Hindlimb muscle (tissue), 1 donor: ENCODE results near the gene LPIN3. TPM values are rescaled to one million over a fixed set of nuclear protein-coding genes. Genes with fewer than 3 reads are reported as not detected.

Experiments
- DNase-seq: peaks from one replicate; pipeline ENCODE4 v3.0.0-alpha.2; 2013
- polyA plus RNA-seq: library from polyadenylated mRNA; unstranded; fragments of 120-200 nt; gene quantifications from one replicate; pipeline ENCODE4 v1.2.1, GENCODE V29; 2013; ENCODE audit not compliant: insufficient read length

The LPIN3 gene
- polyA plus RNA-seq, 1 donor = 4.7 TPM

DNA sequence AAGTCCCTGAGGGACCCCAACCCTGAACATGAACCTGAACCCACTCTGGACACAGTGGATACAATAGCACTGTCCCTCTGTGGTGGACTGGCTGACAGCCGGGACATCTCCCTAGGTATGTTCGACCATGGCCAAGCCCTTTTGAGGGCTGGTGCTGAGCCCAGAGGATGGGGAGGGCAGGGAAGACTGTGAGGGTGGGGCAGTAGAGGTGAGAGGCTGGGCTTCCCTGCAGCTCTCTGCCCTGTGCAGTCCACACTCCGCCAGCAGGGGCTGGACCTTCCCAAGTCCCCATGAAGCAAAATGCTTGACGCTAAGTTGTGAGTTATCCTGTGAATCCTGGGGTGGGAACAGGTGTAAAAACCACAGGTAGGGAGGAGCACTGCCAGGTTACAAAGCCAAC, 11.5 kb downstream of the LPIN3 start:
- DNase-seq = no peak

DNA sequence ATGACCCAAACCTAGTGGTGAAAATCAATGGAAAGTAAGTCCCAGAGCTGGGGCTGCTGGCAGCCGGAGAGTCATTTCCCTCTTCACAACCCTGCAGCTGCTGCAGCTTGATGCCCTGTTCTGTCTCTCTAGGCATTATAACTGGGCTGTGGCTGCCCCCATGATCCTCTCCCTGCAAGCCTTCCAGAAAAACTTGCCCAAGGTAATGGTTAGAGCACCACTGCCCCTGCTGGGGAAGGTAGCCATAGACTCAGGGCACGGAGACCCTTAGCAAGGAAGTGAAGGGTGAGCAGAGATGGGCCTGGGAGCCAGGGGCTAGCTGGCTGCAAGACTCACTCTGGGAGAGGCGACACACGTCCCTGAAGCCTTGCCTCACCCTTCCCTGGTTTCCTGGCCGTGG, 12.0 kb downstream of the LPIN3 start:
- DNase-seq = no peak

DNA sequence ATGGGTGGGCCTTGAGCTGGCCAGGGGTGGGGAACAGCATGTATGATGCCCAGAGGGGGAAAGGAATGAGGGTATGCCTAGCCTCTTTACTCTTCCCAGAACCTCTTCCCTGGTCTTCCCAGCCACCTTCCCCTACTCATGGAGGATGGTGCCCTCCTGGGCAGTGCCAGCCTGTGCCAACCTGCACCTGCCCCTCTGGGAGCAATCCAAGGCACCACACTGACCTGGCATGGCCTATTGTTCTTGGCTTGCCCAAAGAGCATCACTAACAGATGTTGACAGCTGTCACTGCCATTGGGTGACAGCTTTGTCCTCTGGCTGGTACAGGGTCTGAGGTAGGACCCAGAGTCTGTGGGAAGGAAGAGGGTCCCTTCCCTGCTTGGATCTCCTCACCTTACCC, 12.9 kb downstream of the LPIN3 start:
- DNase-seq = no peak

- no peak for DNase-seq
Measured at GRCh38 chr20:41355192-41355591, 14.6 kb downstream of the LPIN3 start.

DNA sequence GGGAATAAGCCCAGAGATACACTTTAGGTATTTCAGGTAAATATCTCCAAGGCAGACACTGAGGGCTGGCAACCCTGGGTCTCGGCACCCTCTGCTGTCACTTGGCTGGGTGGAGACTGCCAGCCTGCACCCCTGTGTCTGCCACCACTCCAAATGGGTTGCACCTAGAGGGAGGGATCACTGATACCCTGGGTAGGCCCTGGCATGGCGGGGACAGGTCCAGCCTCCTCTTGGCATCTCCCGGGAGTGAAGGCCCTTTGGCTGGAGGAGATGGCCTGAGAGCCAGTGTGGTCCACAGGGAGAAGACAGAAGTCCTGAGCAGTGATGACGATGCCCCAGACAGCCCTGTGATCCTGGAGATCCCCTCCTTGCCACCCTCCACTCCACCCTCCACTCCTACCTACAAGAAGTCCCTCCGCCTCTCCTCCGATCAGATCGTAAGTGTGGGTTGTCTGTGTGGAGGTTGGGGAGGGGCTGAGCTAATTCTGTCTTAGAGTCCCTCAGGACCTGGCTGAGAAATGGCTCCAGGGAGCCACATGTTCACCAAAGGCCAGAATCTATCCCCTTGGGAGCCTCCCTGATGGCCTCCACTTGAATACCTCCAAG, 15.1 kb downstream of the LPIN3 start:
- no peak for DNase-seq

GRCh38 chr20:41356951-41357350, 16.3 kb downstream of the LPIN3 start:
- DNase-seq = no peak

DNA sequence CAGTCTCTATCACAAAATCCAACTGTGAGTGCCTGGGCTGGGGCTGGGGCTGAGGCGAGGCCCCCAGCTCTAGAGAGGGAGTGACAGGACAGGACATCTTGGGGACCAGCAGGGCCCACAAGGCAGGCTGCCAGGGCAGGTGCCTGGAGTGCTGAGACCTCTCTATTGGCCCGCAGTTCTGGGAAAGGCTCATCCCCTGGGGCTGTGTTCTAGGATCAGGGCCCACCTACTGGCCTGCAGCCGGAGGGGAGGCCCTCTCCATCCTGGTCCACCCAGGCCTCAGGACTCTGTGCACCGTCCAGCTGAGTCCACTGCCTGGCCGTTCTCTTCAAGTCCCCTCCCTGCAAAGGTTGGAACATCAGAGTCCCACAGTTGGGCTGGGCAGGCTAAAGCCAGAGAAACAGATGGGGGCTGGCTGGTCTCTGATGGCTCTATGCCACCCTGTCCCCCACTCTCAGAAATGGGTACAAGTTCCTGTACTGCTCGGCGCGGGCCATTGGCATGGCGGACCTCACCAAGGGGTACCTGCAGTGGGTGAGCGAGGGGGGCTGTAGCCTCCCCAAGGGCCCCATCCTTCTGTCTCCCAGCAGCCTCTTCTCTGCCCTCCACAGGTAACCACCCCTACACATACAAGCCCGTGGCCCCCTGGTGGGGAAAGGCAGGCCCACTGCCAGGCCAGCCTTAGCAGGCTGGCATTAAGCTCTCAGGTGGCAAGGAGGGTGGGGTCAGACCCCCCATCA, 17.0 kb downstream of the LPIN3 start:
- no peak for DNase-seq

DNA sequence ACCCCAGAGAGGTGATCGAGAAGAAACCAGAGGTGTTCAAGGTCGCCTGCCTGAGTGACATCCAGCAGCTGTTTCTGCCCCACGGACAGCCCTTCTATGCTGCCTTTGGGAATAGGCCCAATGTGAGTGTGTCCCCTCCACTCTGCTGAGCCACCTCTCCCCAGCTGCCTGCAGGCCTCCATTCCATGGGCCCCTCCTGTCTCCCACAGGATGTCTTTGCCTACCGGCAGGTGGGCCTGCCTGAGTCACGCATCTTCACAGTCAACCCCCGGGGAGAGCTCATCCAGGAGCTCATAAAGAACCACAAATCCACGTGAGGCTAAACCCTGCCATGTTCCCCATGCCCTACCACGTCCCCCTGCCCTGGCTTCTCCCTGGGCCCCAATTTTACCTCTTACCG, 17.6 kb downstream of the LPIN3 start:
- no peak for DNase-seq

GRCh38 chr20:41358717-41359116, 18.1 kb downstream of the LPIN3 start:
- no peak for DNase-seq

DNA sequence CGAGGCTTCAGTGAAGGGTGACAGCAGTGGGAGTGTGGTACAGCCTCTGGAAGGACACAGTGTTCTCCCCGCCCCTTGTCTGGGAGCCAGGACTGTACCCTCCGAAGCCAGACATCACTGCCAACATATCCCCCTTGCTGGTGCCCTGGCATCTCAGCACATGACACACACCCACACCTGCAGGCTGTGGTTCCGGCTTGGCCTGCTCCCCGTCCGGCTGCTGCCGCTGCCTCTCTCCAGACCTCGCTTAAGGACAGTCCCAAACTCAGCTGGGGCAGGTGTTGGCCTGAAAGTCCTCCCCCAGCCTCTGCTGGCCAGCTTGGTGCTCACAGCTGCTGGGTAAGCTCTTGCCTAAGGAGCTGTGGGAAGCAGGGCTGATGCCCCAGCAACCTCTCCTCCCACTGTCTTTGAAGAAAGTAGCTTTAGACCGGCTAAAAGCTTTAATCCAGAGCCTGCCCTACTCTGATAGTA, 19.0 kb downstream of the LPIN3 start:
- DNase-seq = no peak

DNA sequence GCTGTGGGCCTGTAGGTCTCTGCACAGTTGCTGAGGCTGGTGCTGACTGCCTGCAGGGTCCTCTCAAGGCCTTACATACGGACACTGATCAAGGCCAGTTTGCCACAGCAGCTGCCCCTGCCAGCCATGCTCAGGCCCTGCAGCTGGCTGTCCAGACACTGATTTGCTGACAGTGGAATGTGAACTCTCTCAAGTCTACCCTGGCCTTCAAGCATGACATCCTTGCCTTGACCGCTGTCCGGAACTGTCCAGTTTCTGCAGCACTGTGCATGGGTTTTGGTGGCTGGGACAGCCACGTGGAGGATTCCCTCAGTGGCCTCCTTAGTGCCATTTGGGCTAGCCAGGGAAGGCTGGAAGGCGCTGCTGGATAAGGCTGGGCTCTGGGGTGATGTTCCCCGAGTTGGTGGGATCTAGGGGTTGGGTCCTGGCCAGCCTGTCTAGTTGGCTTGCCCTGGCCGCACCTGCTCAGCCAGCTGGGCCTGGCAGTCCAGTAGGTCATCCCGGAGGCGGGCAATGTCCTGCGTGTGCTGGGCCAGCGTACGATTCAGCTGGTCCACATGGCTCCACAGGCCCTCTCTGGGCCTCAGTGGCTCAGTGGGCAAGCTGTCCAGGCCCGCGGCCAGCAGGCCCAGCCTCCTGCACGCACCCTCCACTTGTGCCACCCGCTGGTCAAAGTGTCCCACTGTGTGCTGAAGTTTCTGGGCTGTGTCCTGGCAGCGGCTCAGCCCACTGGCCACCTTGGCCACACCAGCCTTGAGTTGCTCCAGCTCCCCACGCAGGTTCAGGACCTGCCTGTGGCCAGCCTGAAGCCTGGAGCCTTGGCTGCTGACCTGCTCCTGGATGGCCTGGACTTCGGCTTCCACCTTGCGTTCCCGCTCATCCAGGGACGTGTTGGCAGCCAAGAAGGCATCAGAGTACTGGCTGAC, 20.5 kb downstream of the LPIN3 start:
- DNase-seq = no peak

GRCh38 chr20:41361757-41362747, 21.4 kb downstream of the LPIN3 start:
- DNase-seq = no peak

DNA sequence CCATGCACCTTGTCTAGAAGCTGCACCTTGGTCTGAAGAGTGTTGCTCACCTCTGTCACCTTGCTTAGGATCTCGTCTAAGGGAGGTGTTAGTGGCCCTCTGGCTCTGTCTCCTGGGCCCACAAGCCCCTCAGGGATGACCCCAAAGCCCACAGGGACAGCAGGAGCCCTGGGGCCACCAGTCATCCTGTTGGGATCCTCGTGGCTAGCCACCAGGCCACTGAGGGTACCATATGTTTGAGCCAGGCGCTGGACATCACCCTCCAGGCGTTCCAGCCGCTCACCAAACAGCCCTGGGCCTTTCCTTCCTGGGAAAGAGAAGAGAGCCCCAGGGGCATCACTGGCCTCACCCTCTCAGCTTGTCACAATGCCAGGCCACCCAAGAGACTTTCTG, 22.1 kb downstream of the LPIN3 start:
- DNase-seq = no peak

DNA sequence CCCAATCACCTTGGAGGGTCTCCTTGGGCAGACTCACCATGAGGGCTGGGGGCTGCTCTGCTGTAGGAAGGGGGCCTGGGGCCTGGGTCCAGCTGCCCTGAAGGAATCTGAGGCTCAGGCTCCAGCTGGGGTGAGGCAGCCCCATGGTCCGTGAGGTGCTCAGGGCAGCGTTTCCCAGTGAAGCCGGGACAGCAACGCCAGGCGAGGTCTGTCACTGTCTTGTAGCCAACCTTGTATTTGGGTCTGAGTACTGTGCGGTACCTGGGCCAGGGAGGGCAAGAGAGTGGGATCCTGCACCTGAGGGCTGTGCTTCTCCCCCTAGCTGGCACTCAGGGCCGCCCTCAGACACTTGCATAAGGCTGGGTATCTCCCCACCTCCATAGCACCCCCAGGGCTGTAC, 23.0 kb downstream of the LPIN3 start:
- DNase-seq = no peak

GRCh38 chr20:41364236-41364855, 23.7 kb downstream of the LPIN3 start:
- DNase-seq = no peak

GRCh38 chr20:41364967-41365765, 24.5 kb downstream of the LPIN3 start:
- DNase-seq = no peak

DNA sequence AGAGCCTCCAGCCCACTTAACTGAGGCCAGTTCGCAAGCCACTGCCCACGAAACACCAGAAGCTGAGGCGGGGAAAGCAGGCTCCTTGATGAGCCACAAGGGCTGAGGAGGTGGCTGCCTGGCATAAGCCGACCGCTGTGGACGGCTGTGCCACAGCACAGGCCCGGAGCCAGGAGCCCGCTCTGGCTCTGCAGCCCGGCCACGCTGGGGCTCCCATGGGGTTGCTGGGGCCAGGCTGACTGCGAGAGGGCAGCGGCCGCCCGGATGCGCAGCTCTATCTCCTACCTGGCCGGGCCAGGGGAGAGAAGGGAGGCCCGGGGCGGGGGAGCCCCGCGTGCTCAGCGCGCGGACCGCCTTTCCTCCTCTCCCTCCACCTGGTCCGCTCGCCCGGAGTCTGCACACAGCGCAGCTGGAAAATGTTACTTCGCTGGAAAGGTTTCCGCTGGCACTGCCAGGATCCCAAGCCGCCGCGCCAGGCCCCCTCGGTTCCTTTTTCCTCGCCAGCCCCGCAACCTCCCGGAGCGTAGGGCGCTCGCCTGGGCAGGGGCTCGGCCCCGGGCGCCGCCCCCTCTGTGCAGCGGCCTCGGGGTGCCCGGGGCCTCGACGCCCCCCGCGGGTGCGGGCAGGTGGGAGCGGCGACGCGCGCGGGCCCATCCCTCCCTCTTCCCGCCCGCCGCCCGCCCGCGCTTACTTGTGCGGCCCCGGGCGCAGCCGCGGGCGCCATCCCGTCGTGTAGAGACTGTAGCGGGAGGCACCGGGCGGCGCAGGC, 25.3 kb downstream of the LPIN3 start:
- DNase-seq = peak; percentile 73

GRCh38 chr20:41366546-41367392, 26.1 kb downstream of the LPIN3 start, which contains the start of gene EMILIN3:
EMILIN3 (minus strand) TSS chr20:41366818; CDS start chr20:41366634, 184 bp downstream.
- peak; percentile 62 for DNase-seq

GRCh38 chr20:41367393-41367695, 26.7 kb downstream of the LPIN3 start:
- DNase-seq = no peak
